ENCODE results near the gene SECISBP2.
"Not testable (repeated sequence)": the region's sequence is repeated elsewhere in the genome, so short reads cannot be mapped to it uniquely, and the experiment has no call there.

SECISBP2 gene

GRCh38 chr9:89339807-89340206 lies 21.5 kb downstream of the SECISBP2 start:
- TF ChIP-seq ZFX (IDR thresholded peaks at IDR 0.05; ENCODE audit: borderline replicate concordance) (no peak), CTCF (IDR thresholded peaks at IDR 0.05) (no peak)
- H3K27ac ChIP-seq = no peak overlapping the region

- TF ChIP-seq CTCF (IDR thresholded peaks at IDR 0.05) (no peak), ZFX (IDR thresholded peaks at IDR 0.05; ENCODE audit: borderline replicate concordance) (no peak)
- no peak overlapping the region for H3K27ac ChIP-seq
Measured at GRCh38 chr9:89340332-89340731, 22.0 kb downstream of the SECISBP2 start.

- TF ChIP-seq ZFX (IDR thresholded peaks at IDR 0.05; ENCODE audit: borderline replicate concordance) (no peak), CTCF (IDR thresholded peaks at IDR 0.05) (no peak)
- no peak overlapping the region for H3K27ac ChIP-seq
Measured at GRCh38 chr9:89342213-89342612, 23.9 kb downstream of the SECISBP2 start.

- TF ChIP-seq ZFX (IDR thresholded peaks at IDR 0.05; ENCODE audit: borderline replicate concordance) = no peak
- TF ChIP-seq CTCF (IDR thresholded peaks at IDR 0.05) = no peak
- no peak overlapping the region for H3K27ac ChIP-seq
Measured at GRCh38 chr9:89342948-89343347, 24.6 kb downstream of the SECISBP2 start.

GRCh38 chr9:89343812-89344211 lies 25.5 kb downstream of the SECISBP2 start:
- H3K27ac ChIP-seq = not testable (repeated sequence)

- TF ChIP-seq CTCF (IDR thresholded peaks at IDR 0.05) (no peak), ZFX (IDR thresholded peaks at IDR 0.05; ENCODE audit: borderline replicate concordance) (no peak)
- H3K27ac ChIP-seq = no peak overlapping the region
Measured at GRCh38 chr9:89345476-89345875, 27.2 kb downstream of the SECISBP2 start.

- TF ChIP-seq CTCF (IDR thresholded peaks at IDR 0.05) (no peak), ZFX (IDR thresholded peaks at IDR 0.05; ENCODE audit: borderline replicate concordance) (no peak)
- H3K27ac ChIP-seq = no peak overlapping the region
Measured at GRCh38 chr9:89346696-89347095, 28.4 kb downstream of the SECISBP2 start.

GRCh38 chr9:89347651-89348050 lies 29.4 kb downstream of the SECISBP2 start:
- TF ChIP-seq ZFX (IDR thresholded peaks at IDR 0.05; ENCODE audit: borderline replicate concordance) = no peak
- no peak for TF ChIP-seq CTCF (IDR thresholded peaks at IDR 0.05)
- H3K27ac ChIP-seq = no peak overlapping the region
